Sigmoid colon (tissue), 7 donors: ENCODE data around the gene RSBN1L. TPM values are rescaled to one million over a fixed set of nuclear protein-coding genes. Genes with fewer than 3 reads are reported as not detected.

Experiments used
- DNase-seq: peaks from one replicate; pipeline ENCODE4 v3.0.0-alpha.2; 2019
- H3K27ac ChIP-seq, 4 donors: fragments of 200-600 bp; sonication (generic); one replicate each; pipeline ENCODE4 v1.5.1; 2016 to 2019; ENCODE audit warnings: mild to moderate bottlenecking in 1 of 4
- H3K27me3 ChIP-seq, 3 donors: fragments of 200-600 bp; sonication (generic); one replicate each; pipeline ENCODE4 v1.5.1; 2019; ENCODE audit warnings: mild to moderate bottlenecking in 1 of 3
- H3K36me3 ChIP-seq, 4 donors: fragments of 200-600 bp; sonication (generic); one replicate each; pipeline ENCODE4 v1.5.1; 2016 to 2019
- H3K4me1 ChIP-seq, 4 donors: fragments of 200-600 bp; sonication (generic); one replicate each; pipeline ENCODE4 v1.5.1; 2017 to 2019
- H3K4me3 ChIP-seq, 4 donors: fragments of 200-600 bp; sonication (generic); one replicate each; pipeline ENCODE4 v1.5.1; 2017 to 2019; ENCODE audit warnings: mild to moderate bottlenecking in 2 of 4, moderate library complexity in 1 of 4
- H3K9me3 ChIP-seq, 4 donors: fragments of 200-600 bp in 3 of 4; sonication (generic) in 3 of 4; one replicate each; pipeline versions ENCODE4 v1.5.1 to v1.6.1; 2013 to 2019
- EP300 ChIP-seq, 4 donors: sonication (generic); formaldehyde crosslinking; IDR thresholded peaks; one replicate each; pipeline ENCODE4 v1.6.1; 2017; ENCODE audit warnings: antibody characterized with exemption in 4 of 4
- POLR2A ChIP-seq, 2 donors: fragments of 450-650 bp; IDR thresholded peaks; one replicate each; pipeline ENCODE4 v1.6.1; 2016; ENCODE audit warnings: antibody characterized with exemption in 2 of 2, mild to moderate bottlenecking in 2 of 2, moderate library complexity in 2 of 2
- POLR2AphosphoS5 ChIP-seq, 4 donors: sonication (generic); formaldehyde crosslinking; IDR thresholded peaks; one replicate each; pipeline ENCODE4 v1.6.1; 2017; ENCODE audit warnings: antibody characterized with exemption in 4 of 4
- WGBS, 2 donors: extraction: QIAGEN DNeasy Blood & Tissue Kit; methylation state at CpG; one replicate each; pipeline ENCODE4 v1.1.7; 2013; 5-methylcytosine and 5-hydroxymethylcytosine counted together
- intact Hi-C: fragments of 100-400 bp; cut with DNase I; formaldehyde crosslinking; loops from one replicate; pipeline ENCODE4 v1.15.1; 2023
- polyA plus RNA-seq, 3 donors: library from polyadenylated mRNA; stranded (reverse); fragments of 200-250 nt; gene quantifications; one replicate each; pipeline ENCODE4 v1.2.3, GENCODE V29; 2013
- total RNA-seq, 4 donors: library from RNA; depleted of rRNA; stranded (reverse); fragments of >200 nt; gene quantifications; one replicate each; pipeline ENCODE4 v1.1.0, GENCODE V29; 2016
- TF ChIP-seq, protein P1 (sequence below), 4 experiments: fragments of 450-650 bp in 3 of 4; fragments of 200-600 bp in 1 of 4; IDR thresholded peaks; one replicate each; pipeline ENCODE4 v1.5.1; 2016 to 2019; ENCODE audit warnings: antibody characterized with exemption in 4 of 4, mild to moderate bottlenecking in 3 of 4, moderate library complexity in 2 of 4
- donor health status: healthy with polysubstance abuse.
- donor health status: Bipolar disorder and iron deficiency.
- donor health status: healthy.

RSBN1L gene
- total and polyA plus RNA-seq, 7 donors = 6.0 to 50.4 (median 29.3) TPM

GRCh38 chr7:77691892-77692491 lies 4.3 kb upstream of the RSBN1L start:
- Histone ChIP-seq H3K9me3 (no peaks in the 10 kb centered on the region), H3K4me1 (peaks cover 0 to 38% (median 29%) of the 10 kb centered on the region in 4 donors), H3K36me3 (peaks cover 0 to 6% (median 0%) of the 10 kb centered on the region in 4 donors), H3K4me3 (no peak overlapping the region), H3K27me3 (no peaks in the 10 kb centered on the region), H3K27ac (no peak overlapping the region)
- intact Hi-C loops = no loop called here
- no peak for DNase-seq
- TF ChIP-seq POLR2AphosphoS5 (IDR thresholded peaks at IDR 0.05) (no peak), POLR2A (IDR thresholded peaks at IDR 0.05) (no peak), EP300 (IDR thresholded peaks at IDR 0.05) (no peak)
- TF ChIP-seq, protein P1, sequence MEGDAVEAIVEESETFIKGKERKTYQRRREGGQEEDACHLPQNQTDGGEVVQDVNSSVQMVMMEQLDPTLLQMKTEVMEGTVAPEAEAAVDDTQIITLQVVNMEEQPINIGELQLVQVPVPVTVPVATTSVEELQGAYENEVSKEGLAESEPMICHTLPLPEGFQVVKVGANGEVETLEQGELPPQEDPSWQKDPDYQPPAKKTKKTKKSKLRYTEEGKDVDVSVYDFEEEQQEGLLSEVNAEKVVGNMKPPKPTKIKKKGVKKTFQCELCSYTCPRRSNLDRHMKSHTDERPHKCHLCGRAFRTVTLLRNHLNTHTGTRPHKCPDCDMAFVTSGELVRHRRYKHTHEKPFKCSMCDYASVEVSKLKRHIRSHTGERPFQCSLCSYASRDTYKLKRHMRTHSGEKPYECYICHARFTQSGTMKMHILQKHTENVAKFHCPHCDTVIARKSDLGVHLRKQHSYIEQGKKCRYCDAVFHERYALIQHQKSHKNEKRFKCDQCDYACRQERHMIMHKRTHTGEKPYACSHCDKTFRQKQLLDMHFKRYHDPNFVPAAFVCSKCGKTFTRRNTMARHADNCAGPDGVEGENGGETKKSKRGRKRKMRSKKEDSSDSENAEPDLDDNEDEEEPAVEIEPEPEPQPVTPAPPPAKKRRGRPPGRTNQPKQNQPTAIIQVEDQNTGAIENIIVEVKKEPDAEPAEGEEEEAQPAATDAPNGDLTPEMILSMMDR (IDR thresholded peaks at IDR 0.05) = no peak
- 46 to 83% methylated on average over 10 of the region's 10 CpGs for WGBS, 2 donors

DNA sequence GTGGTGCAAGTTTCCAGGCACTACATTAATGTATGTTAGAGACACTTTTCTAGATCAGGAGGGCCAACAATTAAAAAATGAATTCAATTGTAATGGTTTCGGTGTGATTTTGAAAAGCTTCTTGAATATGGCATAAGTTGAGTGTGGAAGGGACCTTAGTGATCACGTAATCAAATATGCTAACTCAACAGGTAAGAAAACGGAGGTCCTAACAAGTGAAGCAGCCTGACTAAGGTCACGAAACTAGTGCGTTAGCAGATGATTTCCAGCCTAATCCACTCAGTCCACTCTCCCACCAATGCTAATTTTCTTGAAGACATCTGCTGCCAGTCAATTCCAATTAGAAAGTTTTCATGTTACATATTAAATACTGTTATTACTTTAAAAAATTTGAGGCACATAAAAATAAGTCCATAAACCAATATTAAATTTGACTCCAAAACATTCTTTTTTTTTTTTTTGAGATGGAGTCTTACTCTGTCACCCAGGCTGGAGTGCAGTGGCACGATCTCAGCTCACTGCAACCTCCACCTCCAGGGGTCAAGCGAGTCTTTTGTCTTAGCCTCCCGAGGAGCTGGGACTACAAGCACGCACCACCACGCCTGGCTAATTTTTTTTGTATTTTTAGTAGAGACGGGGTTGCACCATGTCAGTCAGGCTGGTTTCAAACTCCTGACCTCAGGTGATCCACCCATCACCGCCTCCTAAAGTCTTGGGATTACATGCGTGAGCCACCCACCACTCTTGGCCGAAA lies 2.3 kb upstream of the RSBN1L start:
- TF ChIP-seq, protein P1 (IDR thresholded peaks at IDR 0.05) = no peak
- TF ChIP-seq POLR2AphosphoS5 (IDR thresholded peaks at IDR 0.05) = no peak
- TF ChIP-seq POLR2A (IDR thresholded peaks at IDR 0.05) = no peak
- TF ChIP-seq EP300 (IDR thresholded peaks at IDR 0.05) = no peak
- DNase-seq = no peak
- Histone ChIP-seq H3K36me3 (peaks cover 0 to 6% (median 0%) of the 10 kb centered on the region in 4 donors), H3K4me1 (peaks cover 0 to 39% (median 36%) of the 10 kb centered on the region in 4 donors), H3K9me3 (no peaks in the 10 kb centered on the region), H3K27me3 (no peaks in the 10 kb centered on the region), H3K4me3 (peak overlapping the region in 3 of 4 donors; percentile 76 to 90 (median 89)), H3K27ac (peak overlapping the region in 2 of 4 donors; percentile 0 to 22)
- 49 to 91% methylated on average over 14 of the region's 14 CpGs for WGBS, 2 donors
- intact Hi-C loops = no loop called here

- no peaks in the 10 kb centered on the region for H3K9me3 ChIP-seq
- H3K27ac ChIP-seq = peak overlapping the region; percentile 96 to 100 (median 96)
- H3K4me3 ChIP-seq = peak overlapping the region; percentile 76 to 90 (median 89)
- peak in 1 of 2 donors; percentile 39 for TF ChIP-seq POLR2A (IDR thresholded peaks at IDR 0.05)
- peak in 3 of 4 donors; percentile 58 to 60 (median 59) for TF ChIP-seq POLR2AphosphoS5 (IDR thresholded peaks at IDR 0.05)
- TF ChIP-seq, protein P1 (IDR thresholded peaks at IDR 0.05) = peak in 1 of 4 experiments; percentile 5
- TF ChIP-seq EP300 (IDR thresholded peaks at IDR 0.05) = peak in 1 of 4 donors; percentile 15
- peaks cover 0 to 66% (median 47%) of the 10 kb centered on the region in 4 donors for H3K4me1 ChIP-seq
- 1% methylated on average over 67 of the region's 67 CpGs for WGBS, 2 donors
- no peaks in the 10 kb centered on the region for H3K36me3 ChIP-seq
- peak; percentile 80 for DNase-seq
- H3K27me3 ChIP-seq = no peaks in the 10 kb centered on the region
- intact Hi-C loops = loop anchor here (5.0 kb wide), 2 partner anchors 40 to 160 kb away; partner anchors contain the start of gene PTPN12
These were observed 630 bp downstream of the RSBN1L start for GRCh38 chr7:77696643-77697534.

DNA sequence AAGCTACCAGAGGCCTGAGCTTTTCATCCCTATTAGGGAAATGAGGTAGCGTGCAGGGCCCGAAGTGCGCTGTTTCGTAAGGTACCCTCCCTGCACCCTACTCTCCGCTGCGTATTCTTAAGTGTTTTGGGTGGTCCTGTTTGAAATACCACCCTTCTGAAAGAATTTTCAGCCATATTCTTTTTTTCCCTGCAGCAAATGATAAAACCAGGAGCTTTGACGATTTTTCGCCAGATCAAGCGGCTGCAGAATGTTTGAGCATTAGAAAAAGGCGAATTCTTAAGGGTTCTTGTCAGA lies 1.2 kb downstream of the RSBN1L start:
- Histone ChIP-seq H3K4me3 (peak overlapping the region; percentile 76 to 90 (median 89)), H3K27ac (peak overlapping the region; percentile 96 to 100 (median 96)), H3K9me3 (no peaks in the 10 kb centered on the region), H3K4me1 (peaks cover 0 to 72% (median 52%) of the 10 kb centered on the region in 4 donors), H3K36me3 (no peaks in the 10 kb centered on the region), H3K27me3 (no peaks in the 10 kb centered on the region)
- DNase-seq = peak; percentile 83
- intact Hi-C loops = loop anchor here (5.0 kb wide), 2 partner anchors 40 to 160 kb away; partner anchors contain the start of gene PTPN12
- TF ChIP-seq EP300 (IDR thresholded peaks at IDR 0.05) = no peak
- TF ChIP-seq POLR2AphosphoS5 (IDR thresholded peaks at IDR 0.05) = peak in 1 of 4 donors; percentile 83
- 0 to 1% methylated on average over 10 of the region's 10 CpGs for WGBS, 2 donors
